Tibial nerve (tissue), 4 donors: ENCODE results near the gene PADI1. TPM values are rescaled to one million over a fixed set of nuclear protein-coding genes. Genes with fewer than 3 reads are reported as not detected.

Experiments
- DNase-seq, 2 donors: peaks; one replicate each; pipeline ENCODE4 v3.0.0-alpha.2; 2019; ENCODE audit warnings: low spot score in 2 of 2
- H3K27ac ChIP-seq, 4 donors: fragments of 200-600 bp; sonication (generic) in 3 of 4; one replicate each; pipeline ENCODE4 v1.5.1; 2017 to 2019; ENCODE audit warnings: mild to moderate bottlenecking in 1 of 4
- H3K27me3 ChIP-seq, 2 donors: fragments of 200-600 bp; sonication (generic) in 1 of 2; one replicate each; pipeline versions ENCODE4 v1.5.1 to v1.6.0; 2017 to 2019
- H3K36me3 ChIP-seq, 3 donors: fragments of 200-600 bp; sonication (generic); one replicate each; pipeline ENCODE4 v1.5.1; 2018 to 2019
- H3K4me1 ChIP-seq, 4 donors: fragments of 200-600 bp; sonication (generic) in 3 of 4; one replicate each; pipeline ENCODE4 v1.5.1; 2017 to 2019
- H3K4me3 ChIP-seq, 4 donors: fragments of 200-600 bp; sonication (generic) in 3 of 4; one replicate each; pipeline ENCODE4 v1.5.1; 2017 to 2019; ENCODE audit warnings: mild to moderate bottlenecking in 1 of 4, moderate library complexity in 1 of 4
- H3K9me3 ChIP-seq, 4 donors: fragments of 200-600 bp; sonication (generic) in 3 of 4; one replicate each; pipeline ENCODE4 v1.5.1; 2017 to 2019
- EP300 ChIP-seq, 2 donors: sonication (generic); formaldehyde crosslinking; IDR thresholded peaks; one replicate each; pipeline ENCODE4 v1.6.1; 2017; ENCODE audit warnings: antibody characterized with exemption in 2 of 2, mild to moderate bottlenecking in 1 of 2
- POLR2A ChIP-seq, 2 donors: fragments of 450-650 bp; IDR thresholded peaks; one replicate each; pipeline ENCODE4 v1.6.1; 2017; ENCODE audit warnings: antibody characterized with exemption in 2 of 2, mild to moderate bottlenecking in 2 of 2, moderate library complexity in 2 of 2
- WGBS, 2 donors: methylation state at CpG; one replicate each; pipeline ENCODE4 v1.1.5; 2018; 5-methylcytosine and 5-hydroxymethylcytosine counted together
- total RNA-seq, 4 donors: library from RNA; depleted of rRNA; stranded (reverse); fragments of >200 nt; gene quantifications; one replicate each; pipeline ENCODE4 v1.1.0, GENCODE V29; 2016
- TF ChIP-seq, protein P1 (sequence below), 5 experiments: fragments of 200-600 bp in 3 of 5; fragments of 450-650 bp in 2 of 5; sonication (generic) in 3 of 5; IDR thresholded peaks; one replicate each; pipeline ENCODE4 v1.5.1; 2016 to 2019; ENCODE audit warnings: antibody characterized with exemption in 5 of 5, mild to moderate bottlenecking in 3 of 5, moderate library complexity in 2 of 5

The PADI1 gene
- total RNA-seq, 4 donors from 2014 or later, result not detected

DNA sequence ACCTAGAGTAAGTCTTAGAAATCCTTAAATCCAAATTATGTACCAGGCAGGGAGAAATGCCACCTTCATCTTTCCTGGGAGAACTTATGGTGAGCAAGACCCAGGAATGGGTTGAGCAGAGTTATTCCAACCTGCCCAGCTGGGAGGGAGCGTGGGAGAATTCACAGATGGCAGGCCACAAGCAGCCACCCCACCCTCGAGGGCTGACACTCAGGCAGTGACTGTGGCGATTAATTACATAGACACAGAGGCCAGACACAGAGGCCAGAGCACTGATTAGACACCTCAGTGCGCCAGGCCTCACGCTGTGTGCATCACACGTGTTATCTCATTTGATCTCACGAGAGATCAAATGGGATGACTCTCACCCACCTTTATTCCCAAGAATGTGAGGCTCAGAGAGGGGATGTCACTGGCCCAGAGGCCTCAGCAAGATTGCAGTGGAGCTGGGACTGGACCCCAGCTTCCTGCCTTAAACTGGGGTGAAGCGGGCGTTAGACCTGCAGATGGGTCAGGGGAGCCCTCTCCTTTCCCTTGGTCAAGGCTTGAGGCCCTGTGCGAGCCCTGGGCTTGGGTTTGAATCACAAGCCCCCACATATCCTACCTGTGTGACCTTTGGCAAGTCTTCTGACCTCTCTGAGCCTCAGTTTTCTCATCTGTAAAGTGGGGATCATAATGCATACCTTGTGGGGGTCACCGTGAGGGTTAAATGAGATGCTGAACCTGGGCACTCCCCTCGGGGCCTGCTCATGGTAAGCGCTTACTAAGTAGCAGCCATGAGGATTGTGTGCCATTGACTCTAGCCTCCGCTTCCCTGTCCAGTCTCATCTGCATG is 74.3 kb downstream of the PADI1 start:
- TF ChIP-seq, protein P1, sequence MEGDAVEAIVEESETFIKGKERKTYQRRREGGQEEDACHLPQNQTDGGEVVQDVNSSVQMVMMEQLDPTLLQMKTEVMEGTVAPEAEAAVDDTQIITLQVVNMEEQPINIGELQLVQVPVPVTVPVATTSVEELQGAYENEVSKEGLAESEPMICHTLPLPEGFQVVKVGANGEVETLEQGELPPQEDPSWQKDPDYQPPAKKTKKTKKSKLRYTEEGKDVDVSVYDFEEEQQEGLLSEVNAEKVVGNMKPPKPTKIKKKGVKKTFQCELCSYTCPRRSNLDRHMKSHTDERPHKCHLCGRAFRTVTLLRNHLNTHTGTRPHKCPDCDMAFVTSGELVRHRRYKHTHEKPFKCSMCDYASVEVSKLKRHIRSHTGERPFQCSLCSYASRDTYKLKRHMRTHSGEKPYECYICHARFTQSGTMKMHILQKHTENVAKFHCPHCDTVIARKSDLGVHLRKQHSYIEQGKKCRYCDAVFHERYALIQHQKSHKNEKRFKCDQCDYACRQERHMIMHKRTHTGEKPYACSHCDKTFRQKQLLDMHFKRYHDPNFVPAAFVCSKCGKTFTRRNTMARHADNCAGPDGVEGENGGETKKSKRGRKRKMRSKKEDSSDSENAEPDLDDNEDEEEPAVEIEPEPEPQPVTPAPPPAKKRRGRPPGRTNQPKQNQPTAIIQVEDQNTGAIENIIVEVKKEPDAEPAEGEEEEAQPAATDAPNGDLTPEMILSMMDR (IDR thresholded peaks at IDR 0.05), result no peak
- TF ChIP-seq EP300 (IDR thresholded peaks at IDR 0.05) (no peak), POLR2A (IDR thresholded peaks at IDR 0.05) (no peak)
- no peak for DNase-seq
- H3K36me3 ChIP-seq, result no peaks in the 10 kb centered on the region
- no peaks in the 10 kb centered on the region for H3K4me1 ChIP-seq
- H3K27ac ChIP-seq, result no peak overlapping the region
- no peaks in the 10 kb centered on the region for H3K9me3 ChIP-seq
- peaks cover 0 to 9% of the 10 kb centered on the region in 2 donors for H3K27me3 ChIP-seq
- no peak overlapping the region for H3K4me3 ChIP-seq
- WGBS, 2 donors, result 81 to 88% methylated on average over 14 of the region's 14 CpGs

GRCh38 chr1:17280436-17280835 is 75.5 kb downstream of the PADI1 start:
- Histone ChIP-seq H3K27ac (no peak overlapping the region), H3K4me1 (no peaks in the 10 kb centered on the region), H3K36me3 (no peaks in the 10 kb centered on the region), H3K9me3 (peaks cover 0 to under 1% (median 0%) of the 10 kb centered on the region in 4 donors), H3K27me3 (peaks cover 0 to 11% of the 10 kb centered on the region in 2 donors), H3K4me3 (no peak overlapping the region)
- DNase-seq, result no peak
- no peak for TF ChIP-seq EP300 (IDR thresholded peaks at IDR 0.05)
- WGBS, 2 donors, result 79 to 80% methylated on average over 7 of the region's 7 CpGs

DNA sequence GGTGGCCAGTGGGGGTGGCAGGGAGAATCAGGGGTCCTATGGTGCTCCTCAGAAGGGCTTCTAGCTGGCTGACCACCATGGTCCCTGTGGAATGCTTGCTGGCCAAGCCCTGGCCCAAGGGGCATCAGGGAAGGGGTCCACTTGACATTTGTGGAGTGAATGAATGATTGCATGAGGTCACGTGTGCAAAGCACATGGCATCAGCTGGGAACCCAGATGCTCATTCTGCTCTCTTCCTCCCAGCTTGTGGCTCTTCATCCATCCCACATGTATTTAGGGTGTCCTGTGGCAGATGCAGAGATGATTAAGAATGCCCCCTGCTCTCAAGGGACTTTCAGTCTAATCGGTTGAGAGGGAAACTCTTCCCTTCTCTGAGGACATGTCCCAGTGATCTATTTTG is 76.0 kb downstream of the PADI1 start:
- H3K4me3 ChIP-seq, result no peak overlapping the region
- H3K27ac ChIP-seq, result no peak overlapping the region
- H3K4me1 ChIP-seq, result no peaks in the 10 kb centered on the region
- TF ChIP-seq, protein P1 (IDR thresholded peaks at IDR 0.05), result no peak
- TF ChIP-seq EP300 (IDR thresholded peaks at IDR 0.05), result no peak
- no peak for TF ChIP-seq POLR2A (IDR thresholded peaks at IDR 0.05)
- WGBS, 2 donors, result 70 to 75% methylated on average over 2 of the region's 2 CpGs
- DNase-seq, result no peak
- peaks cover 0 to 11% of the 10 kb centered on the region in 2 donors for H3K27me3 ChIP-seq
- peaks cover 0 to 2% (median 0%) of the 10 kb centered on the region in 4 donors for H3K9me3 ChIP-seq
- no peaks in the 10 kb centered on the region for H3K36me3 ChIP-seq

DNA sequence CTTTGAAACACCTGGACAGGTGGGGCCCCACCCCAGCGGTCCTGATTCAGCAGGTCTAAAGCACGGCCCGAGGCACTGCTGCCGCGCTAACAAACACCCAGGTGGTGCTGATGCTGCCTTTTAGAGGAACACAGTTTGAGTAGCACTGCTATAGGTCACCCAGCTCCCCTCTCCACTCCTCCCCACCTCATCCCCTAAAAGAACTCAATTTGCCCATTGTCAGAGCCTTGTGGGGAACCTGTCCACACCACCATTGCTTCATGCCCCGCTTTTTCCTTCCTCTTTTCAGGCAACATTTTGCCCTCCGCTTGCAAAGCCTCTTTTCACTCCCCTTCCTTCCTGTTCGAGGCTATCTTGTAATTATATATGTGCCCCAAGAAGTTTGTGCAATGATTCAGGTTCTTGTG is 76.8 kb downstream of the PADI1 start:
- H3K27me3 ChIP-seq, result peaks cover 0 to 11% of the 10 kb centered on the region in 2 donors
- H3K4me3 ChIP-seq, result no peak overlapping the region
- no peak for DNase-seq
- no peaks in the 10 kb centered on the region for H3K4me1 ChIP-seq
- no peak for TF ChIP-seq POLR2A (IDR thresholded peaks at IDR 0.05)
- TF ChIP-seq EP300 (IDR thresholded peaks at IDR 0.05), result peak in 1 of 2 donors; percentile 17
- no peak overlapping the region for H3K27ac ChIP-seq
- H3K36me3 ChIP-seq, result no peaks in the 10 kb centered on the region
- peaks cover 0 to 2% (median 0%) of the 10 kb centered on the region in 4 donors for H3K9me3 ChIP-seq
- 62 to 69% methylated on average over 8 of the region's 8 CpGs for WGBS, 2 donors

DNA sequence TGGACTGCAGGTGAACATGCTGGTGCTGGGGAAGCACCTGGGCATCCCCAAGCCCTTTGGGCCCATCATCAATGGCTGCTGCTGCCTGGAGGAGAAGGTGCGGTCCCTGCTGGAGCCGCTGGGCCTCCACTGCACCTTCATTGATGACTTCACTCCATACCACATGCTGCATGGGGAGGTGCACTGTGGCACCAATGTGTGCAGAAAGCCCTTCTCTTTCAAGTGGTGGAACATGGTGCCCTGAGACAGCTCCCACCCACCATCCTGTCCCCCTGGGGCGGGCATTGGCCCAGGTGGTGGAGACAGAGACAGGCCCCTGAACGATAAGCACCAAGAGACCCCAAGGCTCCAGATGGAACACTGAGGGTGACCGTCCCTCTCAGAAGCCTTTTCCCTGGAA is 77.9 kb downstream of the PADI1 start:
- Histone ChIP-seq H3K9me3 (peaks cover 0 to 2% (median 0%) of the 10 kb centered on the region in 4 donors), H3K4me3 (no peak overlapping the region), H3K27me3 (peaks cover 0 to 11% of the 10 kb centered on the region in 2 donors), H3K27ac (no peak overlapping the region), H3K36me3 (no peaks in the 10 kb centered on the region), H3K4me1 (no peaks in the 10 kb centered on the region)
- no peak for TF ChIP-seq POLR2A (IDR thresholded peaks at IDR 0.05)
- TF ChIP-seq, protein P1 (IDR thresholded peaks at IDR 0.05), result no peak
- no peak for TF ChIP-seq EP300 (IDR thresholded peaks at IDR 0.05)
- WGBS, 2 donors, result 80 to 85% methylated on average over 4 to 5 of the region's 5 CpGs
- DNase-seq, result no peak

- Histone ChIP-seq H3K36me3 (no peaks in the 10 kb centered on the region), H3K4me3 (no peak overlapping the region), H3K4me1 (no peaks in the 10 kb centered on the region), H3K27ac (no peak overlapping the region), H3K27me3 (peaks cover 0 to 10% of the 10 kb centered on the region in 2 donors), H3K9me3 (peaks cover 0 to 2% (median 0%) of the 10 kb centered on the region in 4 donors)
- WGBS, 2 donors, result 88 to 94% methylated on average over 4 to 5 of the region's 5 CpGs
- TF ChIP-seq, protein P1 (IDR thresholded peaks at IDR 0.05), result no peak
- TF ChIP-seq EP300 (IDR thresholded peaks at IDR 0.05) (no peak), POLR2A (IDR thresholded peaks at IDR 0.05) (no peak)
- DNase-seq, result no peak
Observed at GRCh38 chr1:17286646-17287045, 81.7 kb downstream of the PADI1 start.
